Muscle of back (tissue), 11 donors: ENCODE results near the gene FOXM1. TPM values are rescaled to one million over a fixed set of nuclear protein-coding genes. Genes with fewer than 3 reads are reported as not detected.

Experiments used
- DNase-seq, 3 donors: peaks; one replicate each; pipeline versions ENCODE4 v3.0.0 to v3.0.0-alpha.2; 2013
- polyA plus RNA-seq, 10 donors: library from polyadenylated mRNA; unstranded; fragments of 120-200 nt; gene quantifications; one replicate each; pipeline ENCODE4 v1.2.1, GENCODE V29; 2013; ENCODE audit not compliant: insufficient read length in 10 of 10

FOXM1 gene
- polyA plus RNA-seq, 10 donors, result 15.0 to 26.1 (median 19.5) TPM

GRCh38 chr12:2811801-2812200 lies 65.2 kb downstream of the FOXM1 start:
- DNase-seq, result no peak

Other genes starting within 250 kb of the FOXM1 start
- 10 to 100 TPM; 34.6 to 59.0 (median 47.6) TPM for gene FKBP4, start 82.2 kb downstream of the FOXM1 start, polyA plus RNA-seq
- gene ITFG2, start 64.5 kb downstream of the FOXM1 start, polyA plus RNA-seq, result 10 to 100 TPM; 20.8 to 42.6 (median 27.5) TPM
- gene NRIP2, start 42.1 kb downstream of the FOXM1 start, polyA plus RNA-seq, result 1 to 10 TPM; 4.7 to 6.9 (median 5.2) TPM
- gene TEX52, start 20.1 kb downstream of the FOXM1 start, polyA plus RNA-seq, result 1 to 10 TPM in 3 of 10 donors, under 1 TPM in 7; 0.15 to 1.5 (median 0.63) TPM
- 10 to 100 TPM; 15.7 to 28.1 (median 22.4) TPM for gene RHNO1, start within 50 bp of the FOXM1 start, polyA plus RNA-seq
- gene TULP3, start 13.7 kb upstream of the FOXM1 start, polyA plus RNA-seq, result 10 to 100 TPM; 23.3 to 34.6 (median 25.8) TPM
- gene TEAD4, start 82.2 kb upstream of the FOXM1 start, polyA plus RNA-seq, result 10 to 100 TPM; 58.6 to 96.7 (median 85.3) TPM
- 100 to 1,000 TPM in 9 of 10 donors, 10 to 100 TPM in 1; 99.8 to 117 (median 105) TPM for gene TSPAN9, start 200.2 kb upstream of the FOXM1 start, polyA plus RNA-seq